Neural progenitor cell (in vitro differentiated cells): ENCODE data around the gene KDF1. TPM values are rescaled to one million over a fixed set of nuclear protein-coding genes. Genes with fewer than 3 reads are reported as not detected.

Source experiments
- DNase-seq: peaks from one replicate; pipeline ENCODE4 v3.0.0-alpha.2; 2016; ENCODE audit warnings: low spot score
- H2AFZ ChIP-seq: fragments of 200-600 bp; sonication (generic); replicated peaks from 2 replicates; pipeline ENCODE4 v1.6.1; 2016; ENCODE audit warnings: antibody characterized with exemption
- H3F3A ChIP-seq: fragments of 200-600 bp; sonication (generic); 2 replicates; pipeline ENCODE4 v1.6.1; 2016; ENCODE audit warnings: antibody characterized with exemption, low read depth
- H3K27ac ChIP-seq: fragments of 200-600 bp; sonication (generic); 2 replicates; pipeline ENCODE4 v1.5.1; 2016; ENCODE audit warnings: mild to moderate bottlenecking
- H3K27me3 ChIP-seq: fragments of 200-600 bp; sonication (generic); 2 replicates; pipeline ENCODE4 v1.6.1; 2016; ENCODE audit warnings: mild to moderate bottlenecking, moderate library complexity
- H3K36me3 ChIP-seq: fragments of 200-600 bp; sonication (generic); 2 replicates; pipeline ENCODE4 v1.5.1; 2016
- H3K4me1 ChIP-seq: fragments of 200-600 bp; sonication (generic); 2 replicates; pipeline ENCODE4 v1.6.1; 2016; ENCODE audit warnings: mixed run types
- H3K4me2 ChIP-seq: fragments of 200-600 bp; sonication (generic); 2 replicates; pipeline ENCODE4 v1.6.1; 2016
- H3K4me3 ChIP-seq: fragments of 200-600 bp; sonication (generic); 2 replicates; pipeline ENCODE4 v1.5.1; 2016
- H3K79me2 ChIP-seq: fragments of 200-600 bp; sonication (generic); 2 replicates; pipeline ENCODE4 v1.6.1; 2016; ENCODE audit warnings: low read depth
- H3K9ac ChIP-seq: fragments of 200-600 bp; sonication (generic); 2 replicates; pipeline ENCODE4 v1.6.1; 2016
- H3K9me3 ChIP-seq: fragments of 200-600 bp; sonication (generic); 2 replicates; pipeline ENCODE4 v1.5.1; 2016; ENCODE audit warnings: low read depth
- H4K20me1 ChIP-seq: fragments of 200-600 bp; sonication (generic); 2 replicates; pipeline ENCODE4 v1.6.1; 2016; ENCODE audit warnings: low read depth
- H3K27ac Mint-ChIP-seq: 3 replicates; pipeline ENCODE4 v1.8.0; 2021; ENCODE audit warnings: mixed read lengths
- H3K27me3 Mint-ChIP-seq: 2 replicates; pipeline ENCODE4 v1.8.0; 2022; ENCODE audit warnings: low read depth, mild to moderate bottlenecking, inconsistent platforms, moderate library complexity, mixed read lengths; ENCODE audit not compliant: insufficient read depth
- H3K36me3 Mint-ChIP-seq: 3 replicates; pipeline ENCODE4 v1.8.0; 2021; ENCODE audit warnings: mixed read lengths
- H3K4me1 Mint-ChIP-seq: 3 replicates; pipeline ENCODE4 v1.8.0; 2021; ENCODE audit warnings: mixed read lengths
- H3K4me3 Mint-ChIP-seq: 3 replicates; pipeline ENCODE4 v1.8.0; 2021; ENCODE audit warnings: mild to moderate bottlenecking, moderate library complexity, mixed read lengths
- H3K9me3 Mint-ChIP-seq: 3 replicates; pipeline ENCODE4 v1.8.0; 2020; ENCODE audit warnings: mixed read lengths
- EZH2 ChIP-seq: fragments of 200-600 bp; sonication (generic); IDR thresholded peaks from 2 replicates; pipeline ENCODE4 v1.6.1; 2017; ENCODE audit warnings: antibody characterized with exemption, mild to moderate bottlenecking, moderate library complexity
- EZH2phosphoT487 ChIP-seq: fragments of 200-600 bp; sonication (generic); IDR thresholded peaks from 2 replicates; pipeline ENCODE4 v1.6.1; 2017; ENCODE audit warnings: antibody characterized with exemption
- total RNA-seq: library from RNA; depleted of rRNA; stranded (reverse); fragments of >200 nt; gene quantifications from 2 replicates; pipeline ENCODE4 v1.2.3, GENCODE V29; 2015; ENCODE audit warnings: low replicate concordance
- TF ChIP-seq, protein P1 (sequence below): fragments of 200-600 bp; sonication (generic); IDR thresholded peaks from 2 replicates; pipeline ENCODE4 v1.5.1; 2017; ENCODE audit warnings: antibody characterized with exemption, mild to moderate bottlenecking

The KDF1 gene
- total RNA-seq, 1 donor from 2014 or later: not detected

DNA sequence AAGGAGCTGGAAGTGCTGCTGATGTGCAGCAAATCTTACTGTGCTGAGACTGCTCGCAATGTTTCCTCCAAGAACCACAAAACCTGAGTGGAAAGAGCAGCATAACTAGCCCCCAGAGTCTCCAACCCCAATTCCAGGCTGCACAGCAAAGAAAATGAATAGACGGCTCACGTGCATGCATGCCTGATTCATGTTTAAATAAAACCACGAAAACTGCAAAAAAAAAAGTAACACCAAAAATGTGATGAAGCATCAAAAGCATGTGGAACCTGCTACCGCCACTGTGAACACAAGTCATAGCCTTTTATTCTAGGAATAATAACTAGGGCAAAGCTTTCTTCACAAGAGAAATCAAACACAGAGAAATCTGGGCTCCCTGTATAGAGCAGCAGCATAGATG lies 23.6 kb upstream of the KDF1 start:
- DNase-seq: no peak

GRCh38 chr1:26981146-26981846 lies 21.0 kb upstream of the KDF1 start:
- H3K27ac Mint-ChIP-seq: no peak overlapping the region
- no peaks in the 10 kb centered on the region for H3K9me3 Mint-ChIP-seq
- no peaks in the 10 kb centered on the region for H3K36me3 Mint-ChIP-seq
- TF ChIP-seq EZH2phosphoT487: no peak
- TF ChIP-seq, protein P1, sequence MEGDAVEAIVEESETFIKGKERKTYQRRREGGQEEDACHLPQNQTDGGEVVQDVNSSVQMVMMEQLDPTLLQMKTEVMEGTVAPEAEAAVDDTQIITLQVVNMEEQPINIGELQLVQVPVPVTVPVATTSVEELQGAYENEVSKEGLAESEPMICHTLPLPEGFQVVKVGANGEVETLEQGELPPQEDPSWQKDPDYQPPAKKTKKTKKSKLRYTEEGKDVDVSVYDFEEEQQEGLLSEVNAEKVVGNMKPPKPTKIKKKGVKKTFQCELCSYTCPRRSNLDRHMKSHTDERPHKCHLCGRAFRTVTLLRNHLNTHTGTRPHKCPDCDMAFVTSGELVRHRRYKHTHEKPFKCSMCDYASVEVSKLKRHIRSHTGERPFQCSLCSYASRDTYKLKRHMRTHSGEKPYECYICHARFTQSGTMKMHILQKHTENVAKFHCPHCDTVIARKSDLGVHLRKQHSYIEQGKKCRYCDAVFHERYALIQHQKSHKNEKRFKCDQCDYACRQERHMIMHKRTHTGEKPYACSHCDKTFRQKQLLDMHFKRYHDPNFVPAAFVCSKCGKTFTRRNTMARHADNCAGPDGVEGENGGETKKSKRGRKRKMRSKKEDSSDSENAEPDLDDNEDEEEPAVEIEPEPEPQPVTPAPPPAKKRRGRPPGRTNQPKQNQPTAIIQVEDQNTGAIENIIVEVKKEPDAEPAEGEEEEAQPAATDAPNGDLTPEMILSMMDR: no peak
- TF ChIP-seq EZH2: no peak
- H3K4me3 Mint-ChIP-seq: no peak overlapping the region
- Histone ChIP-seq H2AFZ (no peak overlapping the region), H3K4me3 (no peak overlapping the region), H3K4me1 (no peaks in the 10 kb centered on the region), H3K9me3 (no peaks in the 10 kb centered on the region), H3K79me2 (no peaks in the 10 kb centered on the region), H3K27ac (no peak overlapping the region), H3K27me3 (no peaks in the 10 kb centered on the region), H3F3A (no peaks in the 10 kb centered on the region), H3K36me3 (no peaks in the 10 kb centered on the region), H4K20me1 (no peaks in the 10 kb centered on the region), H3K9ac (no peak overlapping the region), H3K4me2 (no peak overlapping the region)
- peaks cover 7% of the 10 kb centered on the region for H3K27me3 Mint-ChIP-seq
- no peaks in the 10 kb centered on the region for H3K4me1 Mint-ChIP-seq
- DNase-seq: no peak

More for the DNA sequence above, 23.6 kb upstream of the KDF1 start:
- Mint-ChIP-seq H3K36me3 (no peaks in the 10 kb centered on the region), H3K9me3 (no peaks in the 10 kb centered on the region), H3K4me3 (no peak overlapping the region), H3K27ac (no peak overlapping the region), H3K4me1 (no peaks in the 10 kb centered on the region), H3K27me3 (peaks cover 4% of the 10 kb centered on the region)
- Histone ChIP-seq H3K36me3 (no peaks in the 10 kb centered on the region), H3K27me3 (no peaks in the 10 kb centered on the region), H3K9ac (no peak overlapping the region), H3K4me1 (no peaks in the 10 kb centered on the region), H3K4me2 (no peak overlapping the region), H2AFZ (no peak overlapping the region), H3K9me3 (no peaks in the 10 kb centered on the region), H4K20me1 (no peaks in the 10 kb centered on the region), H3K4me3 (no peak overlapping the region), H3F3A (no peaks in the 10 kb centered on the region), H3K79me2 (no peaks in the 10 kb centered on the region), H3K27ac (no peak overlapping the region)
- TF ChIP-seq EZH2phosphoT487: no peak
- TF ChIP-seq, protein P1: no peak

DNA sequence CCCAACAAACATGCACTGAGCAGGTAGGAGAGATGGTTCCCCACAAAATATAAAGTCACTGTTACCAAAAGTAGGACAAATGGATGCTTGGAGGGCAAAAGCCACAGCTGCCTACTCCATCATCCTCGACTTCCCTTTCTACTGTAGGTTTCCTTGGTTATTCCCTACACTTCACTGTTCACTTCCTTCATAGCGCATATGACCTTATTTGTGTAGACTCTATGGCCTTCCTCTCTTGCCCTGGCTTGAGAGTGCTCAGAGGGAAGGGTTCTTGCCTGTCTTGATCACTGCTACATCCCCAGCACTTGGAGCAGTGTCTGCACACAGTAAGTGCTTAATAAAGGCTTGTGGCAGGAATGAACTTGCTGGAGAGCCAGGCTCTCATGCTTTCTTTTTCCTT lies 18.6 kb upstream of the KDF1 start:
- no peaks in the 10 kb centered on the region for H3K4me1 ChIP-seq
- H3K36me3 ChIP-seq: no peaks in the 10 kb centered on the region
- H3K9me3 Mint-ChIP-seq: no peaks in the 10 kb centered on the region
- H3K27me3 ChIP-seq: no peaks in the 10 kb centered on the region
- no peak for DNase-seq
- H3K9me3 ChIP-seq: no peaks in the 10 kb centered on the region
- no peaks in the 10 kb centered on the region for H3F3A ChIP-seq
- no peaks in the 10 kb centered on the region for H3K79me2 ChIP-seq
- H3K27ac Mint-ChIP-seq: no peak overlapping the region
- no peaks in the 10 kb centered on the region for H3K36me3 Mint-ChIP-seq
- no peak overlapping the region for H3K4me3 ChIP-seq
- H2AFZ ChIP-seq: no peak overlapping the region
- no peak overlapping the region for H3K27ac ChIP-seq
- H3K9ac ChIP-seq: no peak overlapping the region
- H3K4me3 Mint-ChIP-seq: no peak overlapping the region
- no peaks in the 10 kb centered on the region for H3K4me1 Mint-ChIP-seq
- H3K27me3 Mint-ChIP-seq: peaks cover 7% of the 10 kb centered on the region
- no peak overlapping the region for H3K4me2 ChIP-seq
- TF ChIP-seq EZH2 (no peak), EZH2phosphoT487 (no peak)
- TF ChIP-seq, protein P1: no peak
- no peaks in the 10 kb centered on the region for H4K20me1 ChIP-seq
